Chondrocyte (in vitro differentiated cells): Measurements from ENCODE around the gene SDHAF2. TPM values are rescaled to one million over a fixed set of nuclear protein-coding genes. Genes with fewer than 3 reads are reported as not detected.
"Not testable (repeated sequence)": the region's sequence is repeated elsewhere in the genome, so short reads cannot be mapped to it uniquely, and the experiment has no call there.

Experiments
- DNase-seq: peaks from one replicate; pipeline ENCODE4 v3.0.0; 2021; ENCODE audit warnings: mixed read lengths, low spot score
- H3K27ac Mint-ChIP-seq: one replicate; pipeline ENCODE4 v1.8.0; 2021; ENCODE audit warnings: mild to moderate bottlenecking, moderate library complexity, mixed read lengths; ENCODE audit not compliant: unreplicated experiment
- H3K27me3 Mint-ChIP-seq: 2 replicates; pipeline ENCODE4 v1.8.0; 2021; ENCODE audit warnings: low read depth, mixed read lengths
- H3K36me3 Mint-ChIP-seq: 2 replicates; pipeline ENCODE4 v1.8.0; 2021; ENCODE audit warnings: low read depth, mixed read lengths
- H3K4me1 Mint-ChIP-seq: 2 replicates; pipeline ENCODE4 v1.8.0; 2021; ENCODE audit warnings: low read depth, mild to moderate bottlenecking, mixed read lengths
- H3K4me3 Mint-ChIP-seq: one replicate; pipeline ENCODE4 v1.8.0; 2021; ENCODE audit warnings: mild to moderate bottlenecking, moderate library complexity, mixed read lengths; ENCODE audit not compliant: unreplicated experiment
- H3K9me3 Mint-ChIP-seq: 2 replicates; pipeline ENCODE4 v1.8.0; 2021; ENCODE audit warnings: low read depth, mixed read lengths
- total RNA-seq: library from RNA; stranded (reverse); gene quantifications from 3 replicates; pipeline ENCODE4 v1.2.1, GENCODE V29; 2021
- TF ChIP-seq, protein P1 (sequence below): fragments of 200-600 bp; sonication (generic); IDR thresholded peaks from 2 replicates; pipeline ENCODE4 v1.5.0; 2021; ENCODE audit warnings: antibody characterized with exemption, mild to moderate bottlenecking, moderate library complexity

The SDHAF2 gene
- total RNA-seq, 1 donor from 2014 or later = 34.8 TPM

DNA sequence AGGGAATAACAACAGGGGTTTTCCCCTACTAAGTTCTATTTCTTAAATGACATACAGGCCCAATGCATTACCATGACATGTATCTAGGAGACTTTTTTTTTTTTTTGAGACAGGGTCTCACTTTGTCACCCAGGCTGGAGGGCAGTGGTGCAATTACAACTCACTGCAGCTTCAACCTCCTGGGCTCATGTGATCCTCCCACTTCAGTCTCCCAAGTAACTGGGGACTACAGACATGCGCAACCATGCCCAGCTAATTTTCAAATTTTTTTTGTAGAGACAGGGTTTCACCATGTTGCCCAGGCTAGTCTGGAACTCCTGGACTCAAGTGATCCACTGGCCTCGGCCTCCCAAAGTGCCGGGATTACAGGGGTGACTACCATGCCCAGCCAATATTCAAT is 7.7 kb upstream of the SDHAF2 start:
- no peak for DNase-seq
- Mint-ChIP-seq H3K9me3 (no peaks in the 10 kb centered on the region), H3K4me1 (peaks cover 9% of the 10 kb centered on the region), H3K36me3 (peaks cover 37% of the 10 kb centered on the region), H3K4me3 (no peak overlapping the region), H3K27ac (no peak overlapping the region), H3K27me3 (no peaks in the 10 kb centered on the region)
- TF ChIP-seq, protein P1, sequence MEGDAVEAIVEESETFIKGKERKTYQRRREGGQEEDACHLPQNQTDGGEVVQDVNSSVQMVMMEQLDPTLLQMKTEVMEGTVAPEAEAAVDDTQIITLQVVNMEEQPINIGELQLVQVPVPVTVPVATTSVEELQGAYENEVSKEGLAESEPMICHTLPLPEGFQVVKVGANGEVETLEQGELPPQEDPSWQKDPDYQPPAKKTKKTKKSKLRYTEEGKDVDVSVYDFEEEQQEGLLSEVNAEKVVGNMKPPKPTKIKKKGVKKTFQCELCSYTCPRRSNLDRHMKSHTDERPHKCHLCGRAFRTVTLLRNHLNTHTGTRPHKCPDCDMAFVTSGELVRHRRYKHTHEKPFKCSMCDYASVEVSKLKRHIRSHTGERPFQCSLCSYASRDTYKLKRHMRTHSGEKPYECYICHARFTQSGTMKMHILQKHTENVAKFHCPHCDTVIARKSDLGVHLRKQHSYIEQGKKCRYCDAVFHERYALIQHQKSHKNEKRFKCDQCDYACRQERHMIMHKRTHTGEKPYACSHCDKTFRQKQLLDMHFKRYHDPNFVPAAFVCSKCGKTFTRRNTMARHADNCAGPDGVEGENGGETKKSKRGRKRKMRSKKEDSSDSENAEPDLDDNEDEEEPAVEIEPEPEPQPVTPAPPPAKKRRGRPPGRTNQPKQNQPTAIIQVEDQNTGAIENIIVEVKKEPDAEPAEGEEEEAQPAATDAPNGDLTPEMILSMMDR = no peak

DNA sequence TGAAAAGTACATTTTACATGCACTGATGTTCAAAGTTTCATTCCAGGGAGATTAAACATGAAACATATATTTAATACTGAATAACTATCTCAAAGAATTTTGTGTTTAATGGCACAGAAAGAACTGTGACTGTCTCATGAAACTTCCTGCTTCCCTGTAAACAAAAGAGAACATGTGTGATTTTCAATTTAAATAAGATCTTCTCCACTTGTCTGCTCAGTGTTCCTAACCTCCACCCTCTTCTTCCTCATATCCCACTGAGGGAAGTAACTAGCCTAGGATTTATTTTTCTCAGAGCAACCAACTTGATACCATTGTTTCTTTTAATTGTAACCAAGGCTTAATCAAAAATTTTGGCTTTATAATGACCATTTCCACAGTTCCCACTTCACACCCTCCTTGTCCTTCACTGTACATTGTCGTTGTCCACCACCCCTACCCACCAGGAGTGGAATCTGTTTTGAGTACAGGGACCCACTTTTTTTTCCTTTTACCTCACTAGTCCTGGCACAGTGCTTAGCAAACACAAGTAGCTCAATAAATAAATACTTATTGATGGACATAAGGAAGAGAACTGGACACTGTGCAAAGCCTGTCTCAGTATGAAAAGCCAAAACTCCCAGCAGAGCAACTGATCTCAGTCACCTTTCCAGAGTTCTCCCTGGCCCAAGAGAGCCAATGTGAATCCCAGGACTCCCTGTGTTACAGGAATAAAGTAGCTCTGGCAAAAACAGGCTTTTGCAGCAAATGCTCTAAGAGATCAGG is 4.4 kb upstream of the SDHAF2 start:
- TF ChIP-seq, protein P1 = no peak
- peaks cover 20% of the 10 kb centered on the region for H3K4me1 Mint-ChIP-seq
- peaks cover 32% of the 10 kb centered on the region for H3K36me3 Mint-ChIP-seq
- no peak overlapping the region for H3K4me3 Mint-ChIP-seq
- no peak for DNase-seq
- H3K27me3 Mint-ChIP-seq = no peaks in the 10 kb centered on the region
- H3K9me3 Mint-ChIP-seq = no peaks in the 10 kb centered on the region
- H3K27ac Mint-ChIP-seq = peak overlapping the region; percentile 13

DNA sequence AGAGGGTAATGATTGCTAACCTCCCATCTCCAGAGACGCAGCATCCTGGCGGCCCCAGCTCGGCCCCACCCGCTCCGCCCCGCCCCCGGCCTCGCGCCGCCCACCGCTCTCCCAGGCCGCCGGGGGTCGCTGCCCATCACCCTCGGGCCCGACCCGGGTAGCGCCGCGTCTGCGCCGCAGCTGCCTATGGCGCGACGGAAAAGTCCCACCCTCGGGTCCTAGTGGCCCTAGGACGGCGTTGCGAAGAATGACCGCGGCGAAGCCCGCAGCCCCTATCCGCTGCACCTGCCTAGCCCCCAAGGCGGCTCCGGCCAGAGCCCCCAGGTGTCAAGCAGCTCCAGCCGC is 606 bp upstream of the SDHAF2 start:
- Mint-ChIP-seq H3K4me1 (peaks cover 45% of the 10 kb centered on the region), H3K4me3 (peak overlapping the region; percentile 95), H3K36me3 (peaks cover 22% of the 10 kb centered on the region), H3K27ac (peak overlapping the region; percentile 99), H3K27me3 (no peaks in the 10 kb centered on the region), H3K9me3 (no peaks in the 10 kb centered on the region)
- TF ChIP-seq, protein P1 = peak; percentile 69
- DNase-seq = no peak

DNA sequence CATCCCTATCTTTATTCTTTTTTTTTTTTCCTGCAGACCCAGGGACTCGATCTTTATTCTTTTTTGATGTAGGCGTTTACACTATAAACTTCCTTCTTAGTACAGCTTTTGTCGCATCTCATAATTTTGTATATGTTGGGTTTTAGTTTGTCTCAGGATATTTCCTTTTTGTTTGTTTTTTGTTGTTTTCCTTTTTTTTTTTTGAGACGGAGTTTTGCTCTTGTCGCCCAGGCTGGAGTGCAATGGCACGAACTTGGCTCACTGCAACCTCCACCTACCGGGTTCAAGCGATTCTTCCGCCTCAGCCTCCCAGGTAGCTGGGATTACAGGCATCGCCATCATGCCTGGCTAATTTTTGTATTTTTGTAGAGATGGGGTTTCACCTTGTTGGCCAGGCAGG is 915 bp downstream of the SDHAF2 start:
- Mint-ChIP-seq H3K4me1 (peaks cover 50% of the 10 kb centered on the region), H3K36me3 (peaks cover 13% of the 10 kb centered on the region), H3K27ac (peak overlapping the region; percentile 99), H3K4me3 (peak overlapping the region; percentile 95)
- not testable (repeated sequence) for DNase-seq, H3K27me3 Mint-ChIP-seq, H3K9me3 Mint-ChIP-seq

DNA sequence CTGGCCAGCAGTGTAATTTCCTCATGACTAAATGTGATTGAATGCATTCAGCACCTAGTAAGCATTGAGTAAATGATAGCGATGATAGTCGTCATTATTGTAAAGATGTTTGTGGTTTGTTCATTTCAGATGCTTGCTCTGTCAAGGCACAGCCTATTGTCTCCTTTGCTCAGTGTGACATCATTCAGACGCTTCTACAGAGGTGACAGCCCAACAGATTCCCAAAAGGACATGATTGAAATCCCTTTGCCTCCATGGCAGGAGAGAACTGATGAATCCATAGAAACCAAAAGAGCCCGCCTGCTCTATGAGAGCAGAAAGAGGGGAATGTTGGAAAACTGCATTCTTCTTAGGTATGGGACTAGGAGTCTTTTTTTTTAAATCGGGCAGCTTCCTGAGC is 7.6 kb downstream of the SDHAF2 start:
- H3K4me3 Mint-ChIP-seq = no peak overlapping the region
- H3K4me1 Mint-ChIP-seq = peaks cover 20% of the 10 kb centered on the region
- DNase-seq = no peak
- peaks cover 14% of the 10 kb centered on the region for H3K36me3 Mint-ChIP-seq
- no peaks in the 10 kb centered on the region for H3K27me3 Mint-ChIP-seq
- no peak overlapping the region for H3K27ac Mint-ChIP-seq
- no peaks in the 10 kb centered on the region for H3K9me3 Mint-ChIP-seq
- TF ChIP-seq, protein P1 = no peak

DNA sequence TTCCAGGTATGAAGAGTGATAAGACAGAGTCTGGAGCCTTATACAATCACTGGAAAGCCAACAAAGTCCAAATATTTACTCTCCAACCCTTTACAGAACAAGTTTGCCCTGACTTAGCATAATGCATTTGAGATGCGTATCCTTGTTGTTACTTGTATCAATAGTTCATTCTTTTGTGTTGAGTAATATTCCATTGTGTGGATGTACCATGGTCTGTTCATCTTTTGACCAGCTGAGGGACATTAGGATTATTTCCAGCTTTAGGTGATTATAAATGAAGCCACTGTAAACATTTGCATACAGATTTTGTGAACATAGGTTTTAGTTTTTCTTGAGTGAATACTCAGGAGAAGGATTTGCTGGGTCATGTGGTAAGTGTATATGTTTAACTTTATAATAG is 9.7 kb downstream of the SDHAF2 start:
- DNase-seq = no peak
- Mint-ChIP-seq H3K27me3 (no peaks in the 10 kb centered on the region), H3K9me3 (no peaks in the 10 kb centered on the region), H3K36me3 (peaks cover 17% of the 10 kb centered on the region), H3K4me1 (peaks cover 18% of the 10 kb centered on the region), H3K4me3 (no peak overlapping the region), H3K27ac (no peak overlapping the region)
- TF ChIP-seq, protein P1 = no peak
